GM15510 (cell line): ENCODE results near the gene TFF2.

Source experiments
- POLR2A ChIP-seq: IDR thresholded peaks from 3 replicates; pipeline ENCODE4 v1.6.1; 2011; ENCODE audit warnings: borderline replicate concordance; ENCODE audit not compliant: insufficient read length; ENCODE audit errors: extremely low read depth

The TFF2 gene

GRCh38 chr21:42376338-42376982 lies 25.7 kb upstream of the TFF2 start:
- no peak for TF ChIP-seq POLR2A

- TF ChIP-seq POLR2A: no peak
Measured at GRCh38 chr21:42375966-42376337, 25.2 kb upstream of the TFF2 start.

GRCh38 chr21:42375506-42375905 lies 24.7 kb upstream of the TFF2 start:
- no peak for TF ChIP-seq POLR2A

GRCh38 chr21:42374864-42375499 lies 24.2 kb upstream of the TFF2 start:
- TF ChIP-seq POLR2A: no peak

GRCh38 chr21:42374457-42374856 lies 23.7 kb upstream of the TFF2 start:
- TF ChIP-seq POLR2A: no peak

DNA sequence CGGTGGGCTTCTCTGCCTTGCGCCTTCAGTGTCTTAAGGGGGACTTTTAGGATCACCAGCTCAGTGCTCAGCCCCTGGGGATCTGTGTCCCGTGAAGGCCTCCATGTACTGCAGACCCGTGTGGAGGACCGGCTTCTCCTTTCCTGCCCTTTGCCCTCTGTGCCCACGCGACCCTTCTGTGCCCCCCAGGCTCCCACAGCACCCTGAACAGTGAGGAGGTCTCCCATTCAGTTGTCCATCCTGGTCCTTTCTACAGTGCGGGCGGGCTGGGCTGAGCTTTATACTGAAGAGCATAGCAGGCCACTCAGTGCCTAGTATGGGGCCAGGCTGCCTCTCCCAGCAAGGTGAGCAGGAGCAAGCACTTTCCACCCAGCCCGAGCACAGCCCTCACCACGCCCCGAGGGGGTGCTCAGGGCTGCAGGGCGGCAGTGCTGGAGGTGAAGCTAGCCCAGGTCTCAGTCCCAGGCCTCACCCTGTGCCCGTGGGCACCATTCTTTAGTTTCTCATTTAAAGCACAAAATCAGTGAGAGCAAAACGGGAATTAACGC lies 23.2 kb upstream of the TFF2 start:
- no peak for TF ChIP-seq POLR2A

DNA sequence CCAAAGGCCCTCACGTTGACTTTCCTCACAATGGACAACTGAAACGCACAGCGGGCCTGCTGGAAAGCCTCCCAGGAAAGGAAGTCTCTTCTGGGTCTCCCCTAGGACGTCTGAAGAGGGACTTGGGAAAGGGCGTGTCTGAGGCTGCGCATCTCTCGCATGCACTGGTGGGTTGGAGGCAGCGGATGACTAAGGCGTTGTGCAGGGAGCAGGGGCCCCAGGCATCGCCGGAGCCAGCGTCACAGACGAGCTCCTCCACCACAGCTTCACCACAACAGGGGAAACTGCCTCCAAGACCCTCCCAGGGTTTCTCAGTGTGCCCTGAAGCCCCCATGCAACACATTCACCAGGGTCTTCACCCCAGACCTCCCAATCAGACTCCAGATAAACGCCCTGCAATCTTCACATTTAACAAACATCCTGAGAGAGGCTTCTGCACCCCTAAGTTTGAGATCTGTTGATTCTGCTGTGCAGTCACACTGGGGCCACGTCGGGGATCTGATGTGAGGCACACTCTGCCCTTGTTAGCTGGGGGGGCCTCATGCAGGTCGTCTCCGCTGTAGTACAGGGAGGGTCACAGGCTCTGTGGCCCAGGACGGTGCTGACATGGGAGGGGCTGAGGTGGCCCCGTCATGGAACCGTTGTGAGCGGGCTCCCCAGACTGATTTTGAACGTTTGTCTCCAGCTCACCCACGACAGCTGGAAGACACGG lies 22.6 kb upstream of the TFF2 start:
- no peak for TF ChIP-seq POLR2A

DNA sequence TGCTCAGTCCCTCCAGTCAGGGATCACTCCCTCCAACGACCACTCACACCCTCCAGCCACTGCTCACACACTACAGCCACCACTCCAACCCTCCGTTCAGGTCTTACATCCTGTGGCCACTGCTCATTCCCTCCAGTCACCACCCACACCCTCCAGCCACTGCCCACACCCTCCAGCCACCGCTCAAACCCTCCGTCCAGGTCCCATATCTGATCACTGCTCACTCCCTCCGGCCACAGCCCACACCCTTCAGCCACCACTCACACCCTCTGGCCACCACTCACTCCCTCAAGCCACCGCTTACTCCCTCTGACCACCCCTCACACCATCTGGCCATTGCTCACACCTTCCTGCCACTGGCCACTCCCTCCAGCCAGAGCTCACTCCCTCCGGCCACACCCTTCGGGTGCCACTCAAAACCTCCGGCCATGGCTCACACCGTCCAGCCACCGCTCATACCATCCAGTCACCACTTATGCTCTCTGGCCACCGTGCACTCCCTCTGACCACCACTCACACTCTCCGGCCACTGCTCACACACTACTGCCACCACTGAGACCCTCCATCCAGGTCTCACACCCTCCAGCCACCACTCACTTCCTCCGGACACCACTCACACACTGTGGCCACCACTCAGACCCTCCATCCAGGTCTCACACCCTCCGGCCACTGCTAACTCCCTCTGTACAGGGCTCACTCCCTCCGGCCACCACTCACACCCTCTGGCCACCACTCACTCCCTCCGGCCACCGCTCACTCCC lies 20.3 kb upstream of the TFF2 start:
- no peak for TF ChIP-seq POLR2A

GRCh38 chr21:42369821-42370220 lies 19.0 kb upstream of the TFF2 start:
- TF ChIP-seq POLR2A: no peak

DNA sequence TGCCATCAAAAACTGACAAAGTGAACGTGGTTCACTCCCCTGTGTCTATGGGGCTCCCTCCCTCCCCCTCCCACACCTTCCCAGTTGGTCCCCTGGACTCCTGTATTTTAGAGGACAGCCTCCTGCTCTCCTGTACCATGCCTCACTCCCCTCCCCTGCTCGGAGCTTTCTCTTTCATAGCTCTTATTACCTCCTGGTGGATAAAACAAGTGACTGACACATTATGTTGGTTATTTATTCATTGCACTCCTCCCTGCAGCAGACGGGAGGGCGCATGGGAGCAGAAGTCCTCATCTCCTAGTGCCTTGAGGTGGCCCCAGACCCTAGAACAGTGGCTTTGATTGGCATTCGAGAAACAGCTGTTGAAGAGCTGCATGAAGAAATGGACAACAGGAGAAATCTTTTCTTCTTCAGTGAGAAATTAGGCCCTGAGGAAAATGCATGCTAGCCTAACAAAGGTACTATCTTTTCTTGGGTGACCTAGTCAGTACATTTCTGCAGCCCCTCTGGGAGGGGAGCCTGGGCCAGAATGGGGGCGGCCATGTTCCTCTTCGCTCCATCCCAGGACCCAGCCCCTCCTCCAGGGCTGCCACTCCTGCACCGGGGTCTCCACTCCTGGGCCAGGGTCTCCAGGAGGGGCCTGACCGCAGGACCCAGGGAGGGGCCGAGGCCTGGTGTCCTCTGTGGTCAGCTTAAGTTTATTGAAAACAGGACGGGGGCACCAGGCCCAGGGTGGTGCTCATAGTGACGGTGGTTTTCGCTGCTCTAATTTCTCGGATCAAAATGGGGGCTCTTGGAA lies 16.8 kb upstream of the TFF2 start:
- TF ChIP-seq POLR2A: no peak

GRCh38 chr21:42366292-42367010 lies 15.7 kb upstream of the TFF2 start, which contains the start of gene TFF1:
TFF1 (minus strand) TSS chr21:42366535; CDS start chr21:42366495, 40 bp downstream.
- TF ChIP-seq POLR2A: no peak

GRCh38 chr21:42365770-42366169 lies 15.0 kb upstream of the TFF2 start:
- no peak for TF ChIP-seq POLR2A

- no peak for TF ChIP-seq POLR2A
Measured at GRCh38 chr21:42364304-42364865, 13.6 kb upstream of the TFF2 start.

DNA sequence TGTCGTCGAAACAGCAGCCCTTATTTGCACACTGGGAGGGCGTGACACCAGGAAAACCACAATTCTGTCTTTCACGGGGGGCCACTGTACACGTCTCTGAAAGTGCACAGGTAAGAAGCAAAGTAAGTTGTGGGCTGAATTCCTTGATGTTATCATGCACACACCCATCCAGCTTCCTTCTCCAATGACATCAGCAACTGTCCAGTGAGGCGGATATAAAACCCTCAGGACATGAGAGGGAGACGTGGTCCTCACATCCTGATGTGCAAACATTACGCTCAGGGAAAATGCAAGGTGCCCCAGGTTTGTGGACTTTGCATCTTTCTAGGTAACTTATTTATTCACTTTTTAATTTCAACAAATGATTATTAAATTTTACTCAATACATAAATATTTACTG lies 12.5 kb upstream of the TFF2 start:
- no peak for TF ChIP-seq POLR2A

GRCh38 chr21:42362700-42363099 lies 11.9 kb upstream of the TFF2 start:
- TF ChIP-seq POLR2A: no peak
